ENCODE measurements around the gene STRA6. TPM values are rescaled to one million over a fixed set of nuclear protein-coding genes. Genes with fewer than 3 reads are reported as not detected.

STRA6 gene
- total RNA-seq, 4 donors from 2014 or later: 0.13 to 0.83 (median 0.47) TPM

GRCh38 chr15:74234598-74234875, 31.9 kb upstream of the STRA6 start:
- WGBS: 91% methylated on average over 9 of the region's 9 CpGs

GRCh38 chr15:74233851-74234597, 31.4 kb upstream of the STRA6 start:
- WGBS: 90% methylated on average over 3 of the region's 3 CpGs
- Histone ChIP-seq H3K27me3 (peaks cover 0 to 21% (median 0%) of the 10 kb centered on the region in 4 donors), H3K9me3 (no peaks in the 10 kb centered on the region), H3K4me3 (no peak overlapping the region), H3K36me3 (no peaks in the 10 kb centered on the region), H3K4me1 (peaks cover 0 to 6% (median 1%) of the 10 kb centered on the region in 4 donors), H3K27ac (replicated peaks in 1 of 4) (no peak overlapping the region)
- intact Hi-C loops (cut with DNase I): no loop called here
- TF ChIP-seq POLR2AphosphoS5 (IDR thresholded peaks at IDR 0.05) (no peak), EP300 (IDR thresholded peaks at IDR 0.05) (no peak), POLR2A (IDR thresholded peaks at IDR 0.05; ENCODE audit: low read depth) (no peak), CTCF (IDR thresholded peaks at IDR 0.05) (no peak)
- no peak for DNase-seq (ENCODE audit: extremely low spot score)

More at GRCh38 chr15:74234598-74234875, 31.9 kb upstream of the STRA6 start:
- no peaks in the 10 kb centered on the region for H3K36me3 ChIP-seq
- no peak overlapping the region for H3K27ac ChIP-seq (replicated peaks in 1 of 4)
- H3K4me3 ChIP-seq: no peak overlapping the region
- intact Hi-C loops (cut with DNase I): no loop called here
- no peak for TF ChIP-seq POLR2AphosphoS5 (IDR thresholded peaks at IDR 0.05)
- TF ChIP-seq POLR2A (IDR thresholded peaks at IDR 0.05; ENCODE audit: low read depth): no peak
- TF ChIP-seq EP300 (IDR thresholded peaks at IDR 0.05): no peak
- TF ChIP-seq CTCF (IDR thresholded peaks at IDR 0.05): no peak
- no peaks in the 10 kb centered on the region for H3K9me3 ChIP-seq
- peaks cover 4 to 6% (median 5%) of the 10 kb centered on the region in 4 donors for H3K4me1 ChIP-seq
- peaks cover 0 to 17% (median 0%) of the 10 kb centered on the region in 4 donors for H3K27me3 ChIP-seq
- no peak for DNase-seq (ENCODE audit: extremely low spot score)

- H3K27me3 ChIP-seq: peaks cover 0 to 28% (median 0%) of the 10 kb centered on the region in 4 donors
- H3K4me3 ChIP-seq: no peak overlapping the region
- no peaks in the 10 kb centered on the region for H3K36me3 ChIP-seq
- 71% methylated on average over 5 of the region's 6 CpGs for WGBS
- peaks cover 6 to 12% (median 7%) of the 10 kb centered on the region in 4 donors for H3K4me1 ChIP-seq
- no peaks in the 10 kb centered on the region for H3K9me3 ChIP-seq
- no peak overlapping the region for H3K27ac ChIP-seq (replicated peaks in 1 of 4)
- TF ChIP-seq EP300 (IDR thresholded peaks at IDR 0.05) (no peak), POLR2A (IDR thresholded peaks at IDR 0.05; ENCODE audit: low read depth) (no peak), POLR2AphosphoS5 (IDR thresholded peaks at IDR 0.05) (no peak), CTCF (IDR thresholded peaks at IDR 0.05) (no peak)
- no peak for DNase-seq (ENCODE audit: extremely low spot score)
- intact Hi-C loops (cut with DNase I): no loop called here
Observed at GRCh38 chr15:74233373-74233772, 30.8 kb upstream of the STRA6 start.

GRCh38 chr15:74231475-74231874, 28.9 kb upstream of the STRA6 start:
- Histone ChIP-seq H3K36me3 (no peaks in the 10 kb centered on the region), H3K27ac (replicated peaks in 1 of 4) (no peak overlapping the region), H3K9me3 (no peaks in the 10 kb centered on the region), H3K4me3 (no peak overlapping the region), H3K27me3 (peaks cover 0 to 45% (median 0%) of the 10 kb centered on the region in 4 donors), H3K4me1 (peaks cover 9 to 15% (median 12%) of the 10 kb centered on the region in 4 donors)
- 92% methylated on average over 10 of the region's 10 CpGs for WGBS
- TF ChIP-seq CTCF (IDR thresholded peaks at IDR 0.05): no peak
- TF ChIP-seq POLR2AphosphoS5 (IDR thresholded peaks at IDR 0.05): no peak
- TF ChIP-seq EP300 (IDR thresholded peaks at IDR 0.05): no peak
- no peak for TF ChIP-seq POLR2A (IDR thresholded peaks at IDR 0.05; ENCODE audit: low read depth)
- no peak for DNase-seq (ENCODE audit: extremely low spot score)
- intact Hi-C loops (cut with DNase I): no loop called here

Measured in esophagus muscularis mucosa (tissue), 4 donors.